IMR-90 (cell line): ENCODE data around the gene LEMD1. TPM values are rescaled to one million over a fixed set of nuclear protein-coding genes. Genes with fewer than 3 reads are reported as not detected.
"Not testable (repeated sequence)": the region's sequence is repeated elsewhere in the genome, so short reads cannot be mapped to it uniquely, and the experiment has no call there.

Experiments used
- ATAC-seq: fragments of 200-7000 bp; cut with Tn5 transposase; 2 replicates; pipeline ENCODE4 v1.9.1; 2020; ENCODE audit warnings: low read depth, mild to moderate bottlenecking, moderate library complexity
- BruUV-seq: library from RNA; stranded (reverse); fragments of 400-500 nt; replicated peaks from 2 replicates; lab custom pipeline; 2021; lab: Mats Ljungman, UMichigan
- CTCF ChIA-PET: fragments of 300-600 bp; formaldehyde crosslinking; extraction: SDS; loops from one replicate; lab custom pipeline; 2021; ENCODE audit warnings: antibody characterized with exemption; lab: Yijun Ruan, JAX
- POLR2A ChIA-PET: fragments of 300-600 bp; sonication (Branson Sonifier 250); formaldehyde crosslinking; loops from one replicate; lab custom pipeline; 2022; ENCODE audit warnings: antibody characterized with exemption; ENCODE audit not compliant: unreplicated experiment; lab: Charles Lee
- DNase-seq: peaks from one replicate; pipeline ENCODE4 v3.0.0; 2013
- H2AFZ ChIP-seq: replicated peaks from 2 replicates; pipeline ENCODE3; 2013; ENCODE audit warnings: low read length, mild to moderate bottlenecking; ENCODE audit not compliant: poor library complexity
- H2AK5ac ChIP-seq: 2 replicates; pipeline ENCODE4 v1.6.1; 2013; ENCODE audit warnings: low read depth, low read length, inconsistent platforms
- H2AK9ac ChIP-seq: replicated peaks from 2 replicates; pipeline ENCODE3; 2013; ENCODE audit warnings: mild to moderate bottlenecking, low read depth, low read length, moderate library complexity; ENCODE audit not compliant: poor library complexity
- H2BK120ac ChIP-seq: 2 replicates; pipeline ENCODE4 v1.6.1; 2013; ENCODE audit warnings: low read depth, low read length, inconsistent platforms
- H2BK15ac ChIP-seq: 3 replicates; pipeline ENCODE4 v1.6.1; 2013; ENCODE audit warnings: low read depth, low read length, inconsistent platforms
- H2BK20ac ChIP-seq: 2 replicates; pipeline ENCODE4 v1.6.1; 2013; ENCODE audit warnings: low read depth, mild to moderate bottlenecking, inconsistent platforms, low read length, moderate library complexity
- H2BK5ac ChIP-seq: 2 replicates; pipeline ENCODE4 v1.6.1; 2013; ENCODE audit warnings: mild to moderate bottlenecking, low read depth, low read length, inconsistent platforms; ENCODE audit not compliant: poor library complexity, severe bottlenecking
- H3K14ac ChIP-seq: replicated peaks from 2 replicates; pipeline ENCODE4 v1.6.1; 2013; ENCODE audit warnings: low read depth, low read length, inconsistent platforms
- H3K18ac ChIP-seq: 2 replicates; pipeline ENCODE4 v1.6.1; 2013; ENCODE audit warnings: low read depth, low read length, control low read depth
- H3K23ac ChIP-seq: 2 replicates; pipeline ENCODE4 v1.6.1; 2013; ENCODE audit warnings: low read depth, low read length, inconsistent platforms
- H3K27ac ChIP-seq: 2 replicates; pipeline ENCODE4 v1.5.1; 2013; ENCODE audit warnings: mild to moderate bottlenecking, control low read depth, low read length; ENCODE audit not compliant: insufficient read depth
- H3K27me3 ChIP-seq: 2 replicates; pipeline ENCODE4 v1.6.1; 2013; ENCODE audit warnings: low read length; ENCODE audit not compliant: control insufficient read depth, insufficient read depth
- H3K36me3 ChIP-seq: 2 replicates; pipeline ENCODE4 v1.6.1; 2013; ENCODE audit warnings: low read length, mixed read lengths; ENCODE audit not compliant: control insufficient read depth, insufficient read depth
- H3K4ac ChIP-seq: 2 replicates; pipeline ENCODE4 v1.6.1; 2013; ENCODE audit warnings: low read depth, low read length, inconsistent platforms
- H3K4me1 ChIP-seq: 2 replicates; pipeline ENCODE4 v1.6.1; 2013; ENCODE audit warnings: low read length, mixed read lengths; ENCODE audit not compliant: control insufficient read depth, insufficient read depth
- H3K4me2 ChIP-seq: 2 replicates; pipeline ENCODE4 v1.6.1; 2013; ENCODE audit warnings: low read depth, mild to moderate bottlenecking, control low read depth, low read length, moderate library complexity
- H3K4me3 ChIP-seq: 2 replicates; pipeline ENCODE4 v1.5.1; 2013; ENCODE audit warnings: low read depth, mild to moderate bottlenecking, control low read depth, low read length, moderate library complexity; ENCODE audit not compliant: insufficient read depth
- H3K56ac ChIP-seq: 2 replicates; pipeline ENCODE4 v1.6.1; 2013; ENCODE audit warnings: low read length, inconsistent platforms; ENCODE audit not compliant: insufficient read depth; ENCODE audit errors: extremely low read depth
- H3K79me1 ChIP-seq, 2 experiments: 2 replicates each; pipeline ENCODE4 v1.6.1; 2013; ENCODE audit warnings: low read length in 2 of 2, inconsistent platforms in 1 of 2, low read depth in 1 of 2
- H3K9ac ChIP-seq: 2 replicates; pipeline ENCODE4 v1.6.1; 2013; ENCODE audit warnings: low read depth, low read length, control low read depth
- H3K9me1 ChIP-seq: 2 replicates; pipeline ENCODE4 v1.6.1; 2013; ENCODE audit warnings: low read length, inconsistent platforms; ENCODE audit not compliant: insufficient read depth
- H3K9me3 ChIP-seq: 2 replicates; pipeline ENCODE4 v1.6.1; 2013; ENCODE audit warnings: low read length; ENCODE audit not compliant: control insufficient read depth, insufficient read depth
- H4K20me1 ChIP-seq: 2 replicates; pipeline ENCODE4 v1.6.1; 2013; ENCODE audit warnings: low read length, inconsistent platforms; ENCODE audit not compliant: insufficient read depth
- H4K5ac ChIP-seq: 2 replicates; pipeline ENCODE4 v1.6.1; 2013; ENCODE audit warnings: mild to moderate bottlenecking, low read depth, low read length, control low read depth
- H4K8ac ChIP-seq, 2 experiments: 2 replicates each; pipeline ENCODE4 v1.6.1; 2013; ENCODE audit warnings: low read depth in 2 of 2, low read length in 2 of 2, control low read depth in 1 of 2, inconsistent platforms in 1 of 2
- H4K91ac ChIP-seq: 2 replicates; pipeline ENCODE4 v1.6.1; 2013; ENCODE audit warnings: low read depth, low read length, inconsistent platforms; ENCODE audit not compliant: insufficient read depth
- FOS ChIP-seq: fragments of 150-350 bp; IDR thresholded peaks from 2 replicates; pipeline ENCODE4 v1.6.1; 2016; ENCODE audit warnings: low read depth, low read length
- MAFK ChIP-seq: IDR thresholded peaks from 2 replicates; pipeline ENCODE4 v1.6.1; 2012; ENCODE audit warnings: low read depth, low read length, improper control_type of control experiment
- WGBS, 2 experiments: methylation state at CpG; one replicate each; pipeline versions ENCODE4 v1.1.5 to v1.1.7; 2013; ENCODE audit warnings: missing lambda C conversion rate in 2 of 2; ENCODE audit not compliant: insufficient read length in 1 of 2; ENCODE audit errors: extremely low coverage in 2 of 2; 5-methylcytosine and 5-hydroxymethylcytosine counted together
- dilution Hi-C: fragments of 300-500 bp; cut with HindIII; formaldehyde crosslinking; loops from one replicate; pipeline ENCODE4 v1.14.3; 2018; ENCODE audit warnings: low sequenced_read_pairs; ENCODE audit not compliant: unreplicated experiment
- in situ Hi-C: fragments of 300-500 bp; cut with MboI; formaldehyde crosslinking; loops from 3 replicates; pipeline ENCODE4 v1.14.3; 2019; ENCODE audit warnings: low sequenced_read_pairs, inconsistent platforms, mixed read lengths
- intact Hi-C: fragments of 100-400 bp; cut with micrococcal nuclease; formaldehyde crosslinking; loops from 2 replicates; pipeline ENCODE4 v1.10.0; 2022
- polyA plus RNA-seq, 3 experiments: library from polyadenylated mRNA; depleted of rRNA; stranded (reverse); fragments of >200 nt; gene quantifications; 2 replicates each; pipeline ENCODE4 v1.2.3, GENCODE V29; 2012; ENCODE audit warnings: low replicate concordance in 1 of 3
- total RNA-seq: library from RNA; depleted of rRNA; stranded (reverse); fragments of >200 nt; gene quantifications from 2 replicates; pipeline ENCODE4 v1.2.3, GENCODE V29; 2012

LEMD1 gene
- total and polyA plus RNA-seq, 2 of the 4 experiments (the other 2 are of a cell fraction), result not detected

- H3K4me2 ChIP-seq, result no peak overlapping the region
- dilution Hi-C loops (no loop called here), in situ Hi-C loops (no loop called here), intact Hi-C loops (no loop called here)
- TF ChIP-seq MAFK (no peak), FOS (no peak)
- no peaks in the 10 kb centered on the region for H3K79me1 ChIP-seq
- H3K4me1 ChIP-seq, result no peaks in the 10 kb centered on the region
- no peak overlapping the region for H3K14ac ChIP-seq
- H4K91ac ChIP-seq, result no peak overlapping the region
- DNase-seq, result no peak
- no peaks in the 10 kb centered on the region for H3K36me3 ChIP-seq
- no peak for ATAC-seq
- H4K20me1 ChIP-seq, result no peaks in the 10 kb centered on the region
- H2AK9ac ChIP-seq, result no peak overlapping the region
- H3K18ac ChIP-seq, result no peak overlapping the region
- no peak overlapping the region for H2AK5ac ChIP-seq
- ChIA-PET CTCF (no interaction called here), POLR2A (no interaction called here)
- no peak overlapping the region for H2BK5ac ChIP-seq
- H3K9me1 ChIP-seq, result no peaks in the 10 kb centered on the region
- H2AFZ ChIP-seq, result no peak overlapping the region
- no peak overlapping the region for H4K8ac ChIP-seq
- no peak overlapping the region for H3K4me3 ChIP-seq
- no peak overlapping the region for H3K27ac ChIP-seq
- H3K27me3 ChIP-seq, result peaks cover 13% of the 10 kb centered on the region
- H2BK15ac ChIP-seq, result no peak overlapping the region
- no peak overlapping the region for H2BK20ac ChIP-seq
- 54% methylated on average over 5 of the region's 5 CpGs; no CpG with 5 or more reads in 1 of the 2 experiments for WGBS, 2 experiments
- H4K5ac ChIP-seq, result no peak overlapping the region
- H3K23ac ChIP-seq, result no peak overlapping the region
- H3K4ac ChIP-seq, result no peak overlapping the region
- H2BK120ac ChIP-seq, result no peak overlapping the region
- H3K9me3 ChIP-seq, result no peaks in the 10 kb centered on the region
- no peak overlapping the region for H3K9ac ChIP-seq
- no TSS peak for BruUV-seq
- H3K56ac ChIP-seq, result no peak overlapping the region
Measured at GRCh38 chr1:205407970-205408369, 13.9 kb downstream of the LEMD1 start.

GRCh38 chr1:205406252-205406651, 15.6 kb downstream of the LEMD1 start:
- intact Hi-C loops, H3K4me2 ChIP-seq, H3K14ac ChIP-seq, H4K20me1 ChIP-seq, H2AFZ ChIP-seq, DNase-seq, H3K9me1 ChIP-seq, H2AK5ac ChIP-seq, H3K27ac ChIP-seq, H2AK9ac ChIP-seq, H3K56ac ChIP-seq, H3K4me1 ChIP-seq, H3K9ac ChIP-seq, CTCF ChIA-PET, H3K79me1 ChIP-seq, H3K36me3 ChIP-seq, H3K18ac ChIP-seq, H3K9me3 ChIP-seq, H2BK5ac ChIP-seq, POLR2A ChIA-PET, H2BK15ac ChIP-seq, H2BK20ac ChIP-seq, H3K27me3 ChIP-seq, BruUV-seq, H3K4ac ChIP-seq, H2BK120ac ChIP-seq, H3K23ac ChIP-seq, H4K91ac ChIP-seq, H4K5ac ChIP-seq, dilution Hi-C loops, in situ Hi-C loops, H4K8ac ChIP-seq, H3K4me3 ChIP-seq, ATAC-seq: not testable (repeated sequence)
- no CpG with 5 or more reads among the region's 12 CpGs for WGBS, 2 experiments
